Esophagus muscularis mucosa (tissue), 4 donors: ENCODE results near the gene GNG7.

Experiments
- CTCF ChIP-seq, 3 experiments: fragments of 200-600 bp in 2 of 3; fragments of 450-650 bp in 1 of 3; sonication (generic) in 2 of 3; IDR thresholded peaks; one replicate each; pipeline ENCODE4 v1.5.1; 2017 to 2019; ENCODE audit warnings: antibody characterized with exemption in 3 of 3, mild to moderate bottlenecking in 2 of 3, moderate library complexity in 1 of 3
- EP300 ChIP-seq: sonication (generic); formaldehyde crosslinking; IDR thresholded peaks from one replicate; pipeline ENCODE4 v1.6.1; 2017; ENCODE audit warnings: antibody characterized with exemption
- POLR2AphosphoS5 ChIP-seq, 2 donors: sonication (generic); formaldehyde crosslinking; IDR thresholded peaks; one replicate each; pipeline ENCODE4 v1.6.1; 2017; ENCODE audit warnings: antibody characterized with exemption in 2 of 2

- TF ChIP-seq POLR2AphosphoS5 (IDR thresholded peaks at IDR 0.05) (peak; percentile 88 to 90), CTCF (IDR thresholded peaks at IDR 0.05) (peak in 2 of 3 experiments; percentile 29 to 53), EP300 (peak; percentile 62)
These were observed 161.6 kb downstream of the GNG7 start for GRCh38 chr19:2540646-2541454.
